ENCODE measurements around the gene AOPEP.
"Not testable (repeated sequence)": the region's sequence is repeated elsewhere in the genome, so short reads cannot be mapped to it uniquely, and the experiment has no call there.

The AOPEP gene

DNA sequence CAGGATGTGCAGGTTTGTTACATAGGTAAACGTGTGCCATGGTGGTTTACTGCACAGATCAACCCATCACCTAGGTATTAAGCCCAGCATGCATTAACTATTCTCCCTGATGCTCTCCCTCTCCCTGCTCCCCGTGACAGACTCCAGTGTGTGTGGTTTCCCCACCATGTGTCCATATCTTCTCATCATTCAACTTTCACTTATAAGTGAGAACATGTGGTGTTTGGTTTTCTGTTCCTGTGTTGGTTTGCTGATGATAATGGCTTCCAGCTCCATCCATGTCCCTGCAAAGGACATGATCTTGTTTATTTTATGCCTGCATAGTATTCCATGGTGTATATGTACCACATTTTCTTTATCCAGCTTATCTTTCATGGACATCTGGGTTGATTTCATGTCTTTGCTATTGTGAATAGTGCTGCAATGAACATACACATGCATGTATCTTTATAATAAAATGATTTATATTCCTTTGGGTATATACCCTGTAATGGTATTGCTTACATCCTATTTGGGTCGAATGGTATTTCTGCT lies 103.6 kb downstream of the AOPEP start:
- H3K27me3 ChIP-seq (ENCODE audit: insufficient read depth, low read length); H3K4me3 ChIP-seq (ENCODE audit: low read length); H3K9ac ChIP-seq (ENCODE audit: low read depth, low read length); H3K27ac ChIP-seq (ENCODE audit: low read depth, low read length); H3K36me3 ChIP-seq (ENCODE audit: insufficient read depth, low read length); H3K9me3 ChIP-seq (ENCODE audit: insufficient read depth, low read depth, low read length): not testable (repeated sequence)
- peaks cover 16% of the 10 kb centered on the region for H3K4me1 ChIP-seq (ENCODE audit: insufficient read depth, low read length)
- 62% methylated on average over 3 of the region's 3 CpGs for WGBS

DNA sequence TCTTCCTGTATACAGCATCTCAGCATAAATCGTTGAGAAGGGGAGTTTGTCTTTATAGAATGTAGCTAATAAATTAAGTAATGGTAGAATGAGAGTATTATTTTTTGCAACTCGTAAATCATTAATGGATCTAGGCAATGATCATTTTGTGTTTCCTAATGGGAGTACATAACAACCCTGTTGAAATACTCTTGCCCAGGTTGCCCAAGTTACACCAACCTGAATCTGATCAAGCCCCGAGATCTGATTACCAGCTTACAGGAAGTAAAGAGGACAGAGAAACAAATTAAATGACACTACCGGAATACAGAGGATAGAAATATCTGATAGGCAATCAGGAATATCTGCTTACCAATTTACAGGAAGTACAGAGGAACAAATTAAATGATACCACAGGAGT lies 107.3 kb downstream of the AOPEP start:
- Histone ChIP-seq H3K27me3 (ENCODE audit: insufficient read depth, low read length) (no peaks in the 10 kb centered on the region), H3K27ac (ENCODE audit: low read depth, low read length) (no peak overlapping the region), H3K9me3 (ENCODE audit: insufficient read depth, low read depth, low read length) (peaks cover 6% of the 10 kb centered on the region; the same call in 1 of the 2 replicates), H3K36me3 (ENCODE audit: insufficient read depth, low read length) (0 out of 2 replicates have a peak, but pooled peaks cover 4% of the 10 kb centered on the region), H3K4me3 (ENCODE audit: low read length) (no peak overlapping the region), H3K9ac (ENCODE audit: low read depth, low read length) (no peak overlapping the region), H3K4me1 (ENCODE audit: insufficient read depth, low read length) (no peaks in the 10 kb centered on the region)
- 92% methylated on average over 4 of the region's 4 CpGs for WGBS

DNA sequence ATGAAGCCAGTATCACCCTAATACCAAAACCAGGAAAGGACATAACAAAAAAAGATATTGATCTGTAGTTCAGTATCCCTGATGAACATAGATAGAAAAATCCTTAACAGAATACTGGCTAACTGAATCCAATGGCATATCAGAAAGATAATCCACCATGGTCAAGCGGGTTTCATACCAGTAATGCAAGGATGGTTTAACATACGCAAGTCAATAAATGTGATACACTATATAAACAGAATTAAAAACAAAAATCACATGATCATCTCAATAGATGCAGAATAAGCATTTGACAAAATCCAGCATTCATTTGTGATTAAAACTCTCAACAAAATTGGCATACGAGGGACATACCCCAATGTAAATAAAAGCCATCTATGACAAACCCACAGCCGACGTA lies 110.9 kb downstream of the AOPEP start:
- WGBS = 74% methylated on average over 5 of the region's 5 CpGs
- no peak overlapping the region for H3K4me3 ChIP-seq (ENCODE audit: low read length)
- no peak overlapping the region for H3K27ac ChIP-seq (ENCODE audit: low read depth, low read length)
- no peaks in the 10 kb centered on the region for H3K4me1 ChIP-seq (ENCODE audit: insufficient read depth, low read length)
- H3K9me3 ChIP-seq (ENCODE audit: insufficient read depth, low read depth, low read length) = peaks cover 6% of the 10 kb centered on the region; the same call in 1 of the 2 replicates
- H3K27me3 ChIP-seq (ENCODE audit: insufficient read depth, low read length) = no peaks in the 10 kb centered on the region
- no peak overlapping the region for H3K9ac ChIP-seq (ENCODE audit: low read depth, low read length)
- H3K36me3 ChIP-seq (ENCODE audit: insufficient read depth, low read length) = 0 out of 2 replicates have a peak, but pooled peaks cover 4% of the 10 kb centered on the region

DNA sequence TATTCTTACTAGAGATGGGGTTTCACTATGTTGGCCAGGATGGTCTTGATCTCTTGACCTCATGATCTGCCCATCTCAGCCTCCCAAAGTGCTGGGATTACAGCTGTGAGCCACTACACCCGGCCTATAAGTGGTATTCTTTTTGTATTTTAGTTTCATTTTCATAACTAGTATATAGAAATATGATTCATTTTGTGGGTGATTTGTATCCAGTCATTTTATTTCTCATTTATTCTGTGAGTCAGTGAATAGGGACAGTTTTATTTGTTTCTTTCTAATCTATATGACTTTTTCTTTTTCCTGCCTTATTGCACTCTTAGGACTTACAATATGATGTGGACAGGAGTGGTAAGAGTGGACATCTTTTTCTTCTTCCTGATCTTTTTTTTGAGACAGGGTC lies 112.9 kb downstream of the AOPEP start:
- H3K9ac ChIP-seq (ENCODE audit: low read depth, low read length) = no peak overlapping the region

DNA sequence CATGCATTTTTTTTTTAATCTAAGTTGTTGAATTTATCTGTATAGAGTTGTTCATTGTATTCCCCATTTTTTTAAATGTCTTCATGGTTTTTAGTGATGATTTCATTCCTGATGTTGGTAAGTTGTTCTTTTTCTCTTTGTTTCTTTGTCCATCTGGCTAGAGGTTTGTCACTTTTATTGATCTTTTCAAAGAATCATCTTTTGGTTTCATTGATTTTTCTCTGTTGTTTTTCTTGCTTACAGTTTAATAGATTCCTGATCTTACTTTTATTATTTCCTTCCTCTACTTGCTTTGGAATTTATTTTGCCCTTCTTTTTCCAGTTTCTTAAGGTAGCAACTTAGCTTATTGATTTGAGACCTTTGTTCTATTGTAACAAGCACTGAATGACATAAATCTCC lies 114.2 kb downstream of the AOPEP start:
- no peak overlapping the region for H3K4me3 ChIP-seq (ENCODE audit: low read length)
- no peak overlapping the region for H3K27ac ChIP-seq (ENCODE audit: low read depth, low read length)
- no peak overlapping the region for H3K9ac ChIP-seq (ENCODE audit: low read depth, low read length)

More for the DNA sequence above, 112.9 kb downstream of the AOPEP start:
- Histone ChIP-seq H3K4me1 (ENCODE audit: insufficient read depth, low read length) (peaks cover 8% of the 10 kb centered on the region; the same call in 1 of the 2 replicates), H3K27ac (ENCODE audit: low read depth, low read length) (no peak overlapping the region), H3K4me3 (ENCODE audit: low read length) (no peak overlapping the region), H3K27me3 (ENCODE audit: insufficient read depth, low read length) (no peaks in the 10 kb centered on the region), H3K36me3 (ENCODE audit: insufficient read depth, low read length) (0 out of 2 replicates have a peak, but pooled peaks cover 4% of the 10 kb centered on the region), H3K9me3 (ENCODE audit: insufficient read depth, low read depth, low read length) (peaks cover 6% of the 10 kb centered on the region; the same call in 1 of the 2 replicates)
- WGBS = no CpG with 5 or more reads among the region's 1 CpG

DNA sequence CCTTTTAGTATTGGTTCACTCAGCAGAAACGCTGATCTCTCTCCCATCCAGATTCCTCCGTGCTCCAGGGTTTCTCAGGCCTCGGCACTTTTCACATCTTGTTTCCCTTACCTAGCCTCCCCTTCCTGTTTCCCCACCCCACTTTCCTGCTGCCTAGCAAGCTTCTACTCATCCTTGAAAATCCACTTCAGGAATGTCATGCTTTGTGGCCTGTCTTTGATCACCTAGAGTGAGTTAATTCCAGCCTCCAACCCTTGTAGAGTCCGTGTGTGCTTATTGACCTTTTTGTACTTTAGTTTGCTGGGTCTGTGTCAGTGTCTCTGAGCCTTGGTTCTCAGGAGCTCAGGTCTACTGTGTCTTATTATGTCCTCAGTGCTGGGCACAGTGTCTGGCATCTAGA lies 116.6 kb downstream of the AOPEP start:
- peaks cover 8% of the 10 kb centered on the region; the same call in 1 of the 2 replicates for H3K4me1 ChIP-seq (ENCODE audit: insufficient read depth, low read length)
- H3K27ac ChIP-seq (ENCODE audit: low read depth, low read length) = no peak overlapping the region
- H3K27me3 ChIP-seq (ENCODE audit: insufficient read depth, low read length) = no peaks in the 10 kb centered on the region
- H3K9me3 ChIP-seq (ENCODE audit: insufficient read depth, low read depth, low read length) = no peaks in the 10 kb centered on the region
- 69% methylated on average over 4 of the region's 4 CpGs for WGBS
- no peaks in the 10 kb centered on the region for H3K36me3 ChIP-seq (ENCODE audit: insufficient read depth, low read length)
- H3K9ac ChIP-seq (ENCODE audit: low read depth, low read length) = no peak overlapping the region
- no peak overlapping the region for H3K4me3 ChIP-seq (ENCODE audit: low read length)

More for the DNA sequence above, 114.2 kb downstream of the AOPEP start:
- H3K9me3 ChIP-seq (ENCODE audit: insufficient read depth, low read depth, low read length) = peaks cover 6% of the 10 kb centered on the region; the same call in 1 of the 2 replicates
- no peaks in the 10 kb centered on the region for H3K27me3 ChIP-seq (ENCODE audit: insufficient read depth, low read length)
- H3K4me1 ChIP-seq (ENCODE audit: insufficient read depth, low read length) = peaks cover 8% of the 10 kb centered on the region; the same call in 1 of the 2 replicates
- 0 out of 2 replicates have a peak, but pooled peaks cover 4% of the 10 kb centered on the region for H3K36me3 ChIP-seq (ENCODE audit: insufficient read depth, low read length)

DNA sequence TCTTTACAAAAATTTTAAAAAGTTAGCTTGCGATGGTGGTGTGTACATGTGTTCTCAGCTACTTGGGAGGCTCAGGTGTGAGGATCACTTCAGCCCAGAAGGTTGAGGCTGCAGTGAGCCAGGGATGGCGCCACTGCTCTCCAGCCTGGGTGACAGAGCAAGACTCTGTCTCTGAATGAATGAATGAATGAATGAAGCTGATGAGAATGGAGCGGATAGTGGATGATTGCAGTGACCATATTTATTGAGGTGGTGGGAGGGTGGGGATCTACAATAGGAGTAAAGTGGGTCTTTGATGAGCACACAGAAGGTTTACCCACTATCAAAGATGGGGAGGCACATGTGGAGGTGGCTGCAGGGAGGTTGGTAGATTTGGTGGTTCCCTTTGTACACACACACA lies 120.2 kb downstream of the AOPEP start:
- H3K9ac ChIP-seq (ENCODE audit: low read depth, low read length) = no peak overlapping the region
- peaks cover 8% of the 10 kb centered on the region; the same call in 1 of the 2 replicates for H3K4me1 ChIP-seq (ENCODE audit: insufficient read depth, low read length)
- no peak overlapping the region for H3K4me3 ChIP-seq (ENCODE audit: low read length)
- no peaks in the 10 kb centered on the region for H3K36me3 ChIP-seq (ENCODE audit: insufficient read depth, low read length)
- 97% methylated on average over 3 of the region's 3 CpGs for WGBS
- no peaks in the 10 kb centered on the region for H3K9me3 ChIP-seq (ENCODE audit: insufficient read depth, low read depth, low read length)
- H3K27ac ChIP-seq (ENCODE audit: low read depth, low read length) = no peak overlapping the region
- H3K27me3 ChIP-seq (ENCODE audit: insufficient read depth, low read length) = no peaks in the 10 kb centered on the region

DNA sequence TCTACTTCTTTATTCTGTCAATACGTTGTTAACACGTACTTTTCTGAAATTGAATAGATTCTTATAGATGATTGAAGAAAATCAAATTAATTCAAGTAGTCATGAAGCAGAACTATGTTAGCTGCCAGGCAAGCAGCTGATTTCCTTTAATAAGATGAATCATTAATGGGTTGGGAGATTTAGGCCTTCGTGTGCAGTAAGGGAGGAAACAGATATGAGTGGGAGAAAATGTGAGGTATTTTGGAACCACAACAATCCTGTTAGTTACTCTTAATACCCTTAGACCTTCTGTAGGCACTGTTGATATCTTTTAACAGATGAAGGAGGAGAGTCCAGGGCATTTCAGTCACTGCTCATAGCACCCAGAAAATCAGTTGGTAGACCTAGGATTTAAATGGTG lies 121.0 kb downstream of the AOPEP start:
- WGBS = 97% methylated on average over 3 of the region's 3 CpGs
- Histone ChIP-seq H3K9me3 (ENCODE audit: insufficient read depth, low read depth, low read length) (no peaks in the 10 kb centered on the region), H3K27me3 (ENCODE audit: insufficient read depth, low read length) (no peaks in the 10 kb centered on the region), H3K4me3 (ENCODE audit: low read length) (no peak overlapping the region), H3K4me1 (ENCODE audit: insufficient read depth, low read length) (peaks cover 8% of the 10 kb centered on the region; the same call in 1 of the 2 replicates), H3K36me3 (ENCODE audit: insufficient read depth, low read length) (no peaks in the 10 kb centered on the region), H3K27ac (ENCODE audit: low read depth, low read length) (no peak overlapping the region), H3K9ac (ENCODE audit: low read depth, low read length) (no peak overlapping the region)

DNA sequence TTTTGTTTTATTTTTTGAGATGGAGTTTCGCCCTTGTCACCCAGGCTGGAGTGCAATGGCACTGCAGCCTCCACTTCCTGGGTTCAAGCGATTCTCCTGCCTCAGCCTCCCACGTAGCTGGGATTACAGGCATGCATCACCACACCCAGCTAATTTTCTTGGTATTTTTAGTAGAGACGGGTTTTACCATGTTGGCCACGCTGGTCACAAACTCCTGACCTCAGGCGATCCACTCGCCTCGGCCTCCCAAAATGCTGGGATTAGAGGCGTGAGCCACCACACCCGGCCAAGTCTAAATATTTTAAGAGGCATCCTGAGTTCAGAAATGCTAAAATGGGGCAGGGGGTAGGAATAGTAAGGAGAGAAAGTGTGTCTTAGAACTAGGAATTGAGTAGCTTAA lies 122.3 kb downstream of the AOPEP start:
- not testable (repeated sequence) for H3K36me3 ChIP-seq (ENCODE audit: insufficient read depth, low read length); H3K4me3 ChIP-seq (ENCODE audit: low read length); H3K27ac ChIP-seq (ENCODE audit: low read depth, low read length); H3K4me1 ChIP-seq (ENCODE audit: insufficient read depth, low read length); H3K9ac ChIP-seq (ENCODE audit: low read depth, low read length); H3K9me3 ChIP-seq (ENCODE audit: insufficient read depth, low read depth, low read length); H3K27me3 ChIP-seq (ENCODE audit: insufficient read depth, low read length)
- 97% methylated on average over 10 of the region's 10 CpGs for WGBS

DNA sequence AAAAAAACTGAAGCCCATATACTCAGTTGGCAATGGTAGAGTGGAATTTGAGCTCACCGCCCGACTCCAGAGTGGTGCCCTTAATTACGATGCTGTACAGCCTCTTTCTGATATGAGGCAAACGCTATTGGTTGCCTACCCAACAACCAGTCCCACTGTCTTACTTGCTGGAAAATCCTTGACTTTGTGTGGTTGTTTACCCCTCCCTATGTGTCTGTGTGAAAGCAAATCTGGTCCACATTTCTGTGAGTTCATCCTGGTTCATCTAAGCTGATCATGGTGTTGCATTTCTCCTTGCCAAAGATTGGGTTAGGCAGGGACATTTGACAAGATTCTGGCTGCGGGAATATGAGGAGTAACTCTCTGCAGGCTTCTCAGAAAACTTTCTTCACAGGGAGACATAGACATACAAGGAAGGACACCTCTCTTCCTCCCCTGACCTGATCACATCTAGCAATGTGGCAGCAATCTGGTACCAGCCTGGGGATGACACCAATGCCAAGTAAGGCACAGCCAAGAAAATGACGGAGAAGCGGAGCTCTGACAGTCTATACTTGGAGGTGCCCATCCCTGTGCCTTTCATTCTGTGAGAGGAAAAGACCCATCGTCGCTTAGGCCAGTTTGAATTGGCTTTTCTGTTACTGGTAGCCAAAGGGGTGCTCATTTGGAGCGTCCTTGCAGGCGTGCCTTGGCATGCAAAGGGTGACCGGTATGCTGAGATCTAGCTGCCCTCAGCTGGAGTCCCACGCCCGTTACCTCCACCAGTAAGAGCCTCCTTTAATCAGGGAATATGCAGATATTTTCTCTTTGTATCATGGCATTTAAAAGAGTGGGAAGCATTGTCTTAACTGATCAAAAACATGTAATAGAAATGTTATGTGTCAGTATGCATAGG lies 124.3 kb downstream of the AOPEP start:
- 93% methylated on average over 14 of the region's 14 CpGs for WGBS
- Histone ChIP-seq H3K36me3 (ENCODE audit: insufficient read depth, low read length) (no peaks in the 10 kb centered on the region), H3K4me1 (ENCODE audit: insufficient read depth, low read length) (no peaks in the 10 kb centered on the region), H3K27ac (ENCODE audit: low read depth, low read length) (no peak overlapping the region), H3K9me3 (ENCODE audit: insufficient read depth, low read depth, low read length) (no peaks in the 10 kb centered on the region), H3K4me3 (ENCODE audit: low read length) (no peak overlapping the region), H3K27me3 (ENCODE audit: insufficient read depth, low read length) (no peaks in the 10 kb centered on the region), H3K9ac (ENCODE audit: low read depth, low read length) (no peak overlapping the region)

DNA sequence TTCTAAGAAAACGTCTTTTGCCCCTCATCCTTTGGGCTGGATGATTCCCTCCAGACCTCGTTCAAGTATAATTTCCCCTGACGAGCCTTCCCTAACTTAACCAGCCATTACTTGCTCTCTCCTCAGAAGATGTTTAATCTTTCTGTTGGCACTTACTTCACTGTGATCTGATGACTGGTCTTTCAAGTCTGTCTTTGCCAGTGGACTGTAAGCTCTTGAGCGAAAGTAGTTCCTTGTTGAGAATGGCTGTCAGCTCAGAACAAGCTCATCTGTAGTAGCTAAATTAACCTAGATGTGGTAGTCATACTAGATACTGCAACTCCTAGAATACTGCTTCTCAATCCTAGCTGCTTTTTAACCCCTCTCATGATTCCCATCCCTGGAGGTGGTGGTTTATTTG lies 125.0 kb downstream of the AOPEP start:
- no peaks in the 10 kb centered on the region for H3K36me3 ChIP-seq (ENCODE audit: insufficient read depth, low read length)
- no peaks in the 10 kb centered on the region for H3K9me3 ChIP-seq (ENCODE audit: insufficient read depth, low read depth, low read length)
- no peaks in the 10 kb centered on the region for H3K27me3 ChIP-seq (ENCODE audit: insufficient read depth, low read length)
- no peaks in the 10 kb centered on the region for H3K4me1 ChIP-seq (ENCODE audit: insufficient read depth, low read length)
- H3K4me3 ChIP-seq (ENCODE audit: low read length) = no peak overlapping the region
- 93% methylated on average over 4 of the region's 4 CpGs for WGBS
- no peak overlapping the region for H3K9ac ChIP-seq (ENCODE audit: low read depth, low read length)
- H3K27ac ChIP-seq (ENCODE audit: low read depth, low read length) = no peak overlapping the region
